MCF 10A (cell line): ENCODE measurements around the gene TCF25. TPM values are rescaled to one million over a fixed set of nuclear protein-coding genes. Genes with fewer than 3 reads are reported as not detected.
A peak's percentile ranks its signal among the peaks of the same experiment; 100 is the strongest.

Experiments
- BruUV-seq: library from RNA; stranded (reverse); fragments of 400-500 nt; replicated peaks from 2 replicates; lab custom pipeline; 2021; lab: Mats Ljungman, UMichigan
- CTCF ChIA-PET: fragments of 300-600 bp; sonication (Branson Sonifier 250); formaldehyde crosslinking; extraction: SDS; loops from one replicate; lab custom pipeline; 2021; ENCODE audit warnings: antibody characterized with exemption, inconsistent platforms; lab: Yijun Ruan, JAX
- POLR2A ChIA-PET: fragments of 300-600, 350-650 bp; sonication (Branson Sonifier 250); formaldehyde crosslinking; extraction: SDS; loops from one replicate; lab custom pipeline; 2020; ENCODE audit warnings: antibody characterized with exemption, inconsistent platforms; lab: Yijun Ruan, JAX
- DNase-seq: peaks from one replicate; pipeline ENCODE4 v3.0.0-alpha.2; 2018; ENCODE audit not compliant: unreplicated experiment
- H3K27ac Mint-ChIP-seq: one replicate; pipeline ENCODE4 v1.8.0; 2022; ENCODE audit warnings: mild to moderate bottlenecking, low read depth, mixed read lengths; ENCODE audit not compliant: unreplicated experiment
- H3K27me3 Mint-ChIP-seq: one replicate; pipeline ENCODE4 v1.8.0; 2022; ENCODE audit warnings: mixed read lengths; ENCODE audit not compliant: insufficient read depth, unreplicated experiment
- H3K36me3 Mint-ChIP-seq: one replicate; pipeline ENCODE4 v1.8.0; 2022; ENCODE audit warnings: mild to moderate bottlenecking, moderate library complexity, mixed read lengths; ENCODE audit not compliant: insufficient read depth, unreplicated experiment
- H3K4me1 Mint-ChIP-seq: one replicate; pipeline ENCODE4 v1.8.0; 2022; ENCODE audit warnings: mixed read lengths; ENCODE audit not compliant: insufficient read depth, unreplicated experiment
- H3K4me3 Mint-ChIP-seq: one replicate; pipeline ENCODE4 v1.8.0; 2022; ENCODE audit warnings: mild to moderate bottlenecking, moderate library complexity, mixed read lengths; ENCODE audit not compliant: unreplicated experiment
- H3K9me3 Mint-ChIP-seq: one replicate; pipeline ENCODE4 v1.8.0; 2022; ENCODE audit warnings: mixed read lengths; ENCODE audit not compliant: unreplicated experiment
- CTCF ChIP-seq: fragments of 200-600 bp; IDR thresholded peaks from one replicate; pipeline ENCODE4 v1.8.0; 2022; ENCODE audit warnings: antibody characterized with exemption, mild to moderate bottlenecking; ENCODE audit not compliant: unreplicated experiment
- intact Hi-C: fragments of 100-400 bp; cut with micrococcal nuclease; formaldehyde crosslinking; loops from 2 replicates; pipeline ENCODE4 v1.14.1; 2022
- total RNA-seq: library from RNA; stranded (reverse); gene quantifications from 2 replicates; pipeline ENCODE4 v1.2.3, GENCODE V29; 2022

TCF25 gene
- total RNA-seq, 1 experiment from 2014 or later = 239 TPM

- intact Hi-C loops = no loop called here
- H3K36me3 Mint-ChIP-seq = peaks cover 5% of the 10 kb centered on the region
- no TSS peak for BruUV-seq
- H3K9me3 Mint-ChIP-seq = no peaks in the 10 kb centered on the region
- ChIA-PET CTCF (interaction anchor here (1.0 kb wide), 1 partner anchor 33 kb away, joined by 4 read pairs; no protein-coding TSS in a partner anchor), POLR2A (interaction anchor here (0.6 to 3.7 kb wide), 6 partner anchors 9 to 105 kb away, joined by 3 to 21 read pairs (median 8); partner anchors contain the start of genes FANCA and TCF25)
- TF ChIP-seq CTCF = no peak
- DNase-seq = peak; percentile 42
- no peaks in the 10 kb centered on the region for H3K4me1 Mint-ChIP-seq
- H3K27ac Mint-ChIP-seq = peak overlapping the region; percentile 27
- H3K27me3 Mint-ChIP-seq = no peaks in the 10 kb centered on the region
- peak overlapping the region; percentile 73 for H3K4me3 Mint-ChIP-seq
These were observed 45.8 kb upstream of the TCF25 start for GRCh38 chr16:89827383-89828198.

- POLR2A ChIA-PET = interaction anchor here (1.1 to 3.7 kb wide), 5 partner anchors 10 to 109 kb away, joined by 4 to 21 read pairs (median 11); partner anchors contain the start of genes FANCA and TCF25
These were observed 45.1 kb upstream of the TCF25 start, which contains the start of gene SPIRE2 for GRCh38 chr16:89828199-89828869. Gene SPIRE2, plus strand, starts transcription at chr16:89828475. Its CDS starts 76 bp downstream, at chr16:89828551.

GRCh38 chr16:89828870-89829629, 44.3 kb upstream of the TCF25 start:
- no peaks in the 10 kb centered on the region for H3K27me3 Mint-ChIP-seq
- BruUV-seq = no TSS peak
- no peaks in the 10 kb centered on the region for H3K9me3 Mint-ChIP-seq
- ChIA-PET POLR2A (interaction anchor here (1.1 to 3.7 kb wide), 4 partner anchors 11 to 109 kb away, joined by 4 to 21 read pairs (median 12); partner anchors contain the start of genes FANCA and TCF25), CTCF (interaction anchor here (1.2 kb wide), 1 partner anchor 53 kb away, joined by 3 read pairs; no protein-coding TSS in a partner anchor)
- TF ChIP-seq CTCF = no peak
- peaks cover 5% of the 10 kb centered on the region for H3K36me3 Mint-ChIP-seq
- DNase-seq = no peak
- intact Hi-C loops = no loop called here
- peak overlapping the region; percentile 73 for H3K4me3 Mint-ChIP-seq
- H3K27ac Mint-ChIP-seq = peak overlapping the region; percentile 61
- H3K4me1 Mint-ChIP-seq = no peaks in the 10 kb centered on the region

More at GRCh38 chr16:89828199-89828869, 45.1 kb upstream of the TCF25 start, which contains the start of gene SPIRE2:
- intact Hi-C loops = no loop called here
- CTCF ChIA-PET = interaction anchor here (1.2 kb wide), 1 partner anchor 52 kb away, joined by 3 read pairs; no protein-coding TSS in a partner anchor
- BruUV-seq = no TSS peak
- Mint-ChIP-seq H3K9me3 (no peaks in the 10 kb centered on the region), H3K27me3 (no peaks in the 10 kb centered on the region), H3K27ac (peak within 1 kb of the TSS; percentile 61), H3K36me3 (peaks cover 5% of the 10 kb centered on the region), H3K4me3 (peak within 1 kb of the TSS; percentile 73), H3K4me1 (no peaks in the 10 kb centered on the region)
- no peak for TF ChIP-seq CTCF
- peak; percentile 58 for DNase-seq
